ENCODE data around the gene NDUFA12. TPM values are rescaled to one million over a fixed set of nuclear protein-coding genes. Genes with fewer than 3 reads are reported as not detected.

NDUFA12 gene
- total and polyA plus RNA-seq, 2 of the 4 experiments (the other 2 are of a cell fraction): 116 to 135 TPM

- intact Hi-C loops (cut with micrococcal nuclease): no loop called here
These were observed 60.8 kb downstream of the NDUFA12 start for GRCh38 chr12:94942663-94943062.

More at GRCh38 chr12:94942663-94943062, 60.8 kb downstream of the NDUFA12 start:
- TF ChIP-seq CTCF (conservative IDR thresholded peaks at IDR 0.05; ENCODE audit: low read depth, low read length): no peak
- no peak for TF ChIP-seq RCOR1 (IDR thresholded peaks at IDR 0.05; ENCODE audit: insufficient replicate concordance, low read length)
- no peak for TF ChIP-seq MAZ (IDR thresholded peaks at IDR 0.05; ENCODE audit: borderline replicate concordance, low read depth, low read length)
- no peak for TF ChIP-seq SMC3 (IDR thresholded peaks at IDR 0.05; ENCODE audit: low read depth, low read length)
- TF ChIP-seq CEBPB (IDR thresholded peaks at IDR 0.05; ENCODE audit: low read depth, low read length): no peak
- TF ChIP-seq MXI1 (IDR thresholded peaks at IDR 0.05; ENCODE audit: borderline replicate concordance, low read depth, low read length): no peak
- no peak for TF ChIP-seq NFE2L2 (IDR thresholded peaks at IDR 0.05; ENCODE audit: low read depth, low read length)
- no peak for TF ChIP-seq POLR2A (IDR thresholded peaks at IDR 0.05; ENCODE audit: low read depth, low read length)
- TF ChIP-seq USF2 (IDR thresholded peaks at IDR 0.05; ENCODE audit: low read depth, low read length): no peak
- TF ChIP-seq BHLHE40 (IDR thresholded peaks at IDR 0.05; ENCODE audit: low read depth, low read length): no peak
- TF ChIP-seq FOS (IDR thresholded peaks at IDR 0.05; ENCODE audit: low read depth, low read length): no peak
- no peak for TF ChIP-seq CHD1 (IDR thresholded peaks at IDR 0.05; ENCODE audit: low read depth, low read length)
- no peak for TF ChIP-seq ELK1 (IDR thresholded peaks at IDR 0.05; ENCODE audit: borderline replicate concordance, low read depth, low read length)
- no peak for TF ChIP-seq MAFK (IDR thresholded peaks at IDR 0.05; ENCODE audit: low read depth, low read length)
- TF ChIP-seq RFX5 (IDR thresholded peaks at IDR 0.05; ENCODE audit: low read depth, low read length): no peak
- TF ChIP-seq RAD21 (IDR thresholded peaks at IDR 0.05; ENCODE audit: low read length): no peak
- CTCF ChIA-PET: interaction anchor here (1.0 kb wide), 1 partner anchor 101 kb away, joined by 4 read pairs; no protein-coding TSS in a partner anchor
- Histone ChIP-seq H3K9me3 (ENCODE audit: control insufficient read depth, insufficient read depth, low read length) (no peaks in the 10 kb centered on the region), H3K14ac (replicated peaks; ENCODE audit: low read depth, low read length) (no peak overlapping the region), H2BK20ac (ENCODE audit: low read depth, low read length) (no peak overlapping the region), H3K9ac (ENCODE audit: low read depth, low read length) (no peak overlapping the region), H4K8ac (ENCODE audit: low read depth in 2 of 2, low read length in 2 of 2) (no peak overlapping the region), H3K23ac (ENCODE audit: low read depth, low read length) (no peak overlapping the region), H3K4me2 (ENCODE audit: low read depth, low read length) (no peak overlapping the region), H3K36me3 (ENCODE audit: control insufficient read depth, insufficient read depth, low read length) (no peaks in the 10 kb centered on the region), H3K27ac (ENCODE audit: insufficient read depth, low read length) (no peak overlapping the region), H3K27me3 (ENCODE audit: control insufficient read depth, insufficient read depth, low read length) (no peaks in the 10 kb centered on the region), H3K56ac (ENCODE audit: extremely low read depth, insufficient read depth, low read length) (no peak overlapping the region), H2AFZ (replicated peaks; ENCODE audit: low read length, poor library complexity) (no peak overlapping the region), H4K5ac (ENCODE audit: low read depth, low read length) (no peak overlapping the region), H3K9me1 (ENCODE audit: insufficient read depth, low read length) (peaks cover 6% of the 10 kb centered on the region; the same call in 1 of the 2 replicates), H3K18ac (ENCODE audit: low read depth, low read length) (no peak overlapping the region), H2BK15ac (ENCODE audit: low read depth, low read length) (no peak overlapping the region), H2BK5ac (ENCODE audit: low read depth, low read length, poor library complexity, severe bottlenecking) (no peak overlapping the region), H2AK9ac (replicated peaks; ENCODE audit: low read depth, low read length, poor library complexity) (no peak overlapping the region), H3K4me1 (ENCODE audit: control insufficient read depth, insufficient read depth, low read length) (0 out of 2 replicates have a peak, but pooled peaks cover 2% of the 10 kb centered on the region), H2BK120ac (ENCODE audit: low read depth, low read length) (no peak overlapping the region), H4K20me1 (ENCODE audit: insufficient read depth, low read length) (no peaks in the 10 kb centered on the region), H2AK5ac (ENCODE audit: low read depth, low read length) (no peak overlapping the region), H3K4me3 (ENCODE audit: insufficient read depth, low read depth, low read length) (no peak overlapping the region), H3K79me1 (ENCODE audit: low read depth in 1 of 2, low read length in 2 of 2) (no peaks in the 10 kb centered on the region), H4K91ac (ENCODE audit: insufficient read depth, low read depth, low read length) (no peak overlapping the region), H3K4ac (ENCODE audit: low read depth, low read length) (no peak overlapping the region)
- dilution Hi-C loops (cut with HindIII; ENCODE audit: low sequenced_read_pairs, unreplicated experiment): no loop called here
- DNase-seq (no peak), ATAC-seq (ENCODE audit: low read depth) (no peak)
- in situ Hi-C loops (cut with MboI; ENCODE audit: low sequenced_read_pairs): no loop called here
- no TSS peak for BruUV-seq (replicated peaks)
- POLR2A ChIA-PET (ENCODE audit: unreplicated experiment): no interaction called here
- 100% methylated on average over 1 of the region's 3 CpGs; no CpG with 5 or more reads in 1 of the 2 experiments for whole genome bisulfite sequencing, 2 experiments (ENCODE audit: extremely low coverage in 2 of 2, insufficient read length in 1 of 2)
